AG09319 (cell line): ENCODE data around the gene MAN2A2.
"Not testable (repeated sequence)": the region's sequence is repeated elsewhere in the genome, so short reads cannot be mapped to it uniquely, and the experiment has no call there.

ENCODE experiments used
- DNase-seq: peaks from one replicate; pipeline ENCODE4 v3.0.0-alpha.2; 2010; ENCODE audit warnings: low read depth; ENCODE audit errors: extremely low read depth
- CTCF ChIP-seq: IDR thresholded peaks from 2 replicates; pipeline ENCODE4 v1.5.1; 2011; ENCODE audit warnings: low read depth, mild to moderate bottlenecking, inconsistent platforms, low read length, moderate library complexity

The MAN2A2 gene

GRCh38 chr15:90907838-90908507 lies 4.9 kb downstream of the MAN2A2 start:
- DNase-seq: no peak
- TF ChIP-seq CTCF: no peak

GRCh38 chr15:90909449-90909848 lies 6.3 kb downstream of the MAN2A2 start:
- not testable (repeated sequence) for DNase-seq

- TF ChIP-seq CTCF: no peak
- no peak for DNase-seq
Observed at GRCh38 chr15:90909976-90910375, 6.9 kb downstream of the MAN2A2 start.

GRCh38 chr15:90910441-90911301 lies 7.6 kb downstream of the MAN2A2 start:
- DNase-seq: no peak

GRCh38 chr15:90911302-90911623 lies 8.2 kb downstream of the MAN2A2 start:
- DNase-seq: no peak
- TF ChIP-seq CTCF: no peak

More at GRCh38 chr15:90910441-90911301, 7.6 kb downstream of the MAN2A2 start:
- TF ChIP-seq CTCF: no peak

GRCh38 chr15:90911906-90912769 lies 9.0 kb downstream of the MAN2A2 start:
- no peak for TF ChIP-seq CTCF
- DNase-seq: no peak

GRCh38 chr15:90912770-90913075 lies 9.6 kb downstream of the MAN2A2 start:
- DNase-seq: no peak
- no peak for TF ChIP-seq CTCF
